CD4-positive, alpha-beta T cell (primary cell): ENCODE results near the gene CTNNA2. TPM values are rescaled to one million over a fixed set of nuclear protein-coding genes. Genes with fewer than 3 reads are reported as not detected.

Source experiments
- ATAC-seq: fragments of 200-7000 bp; cut with Tn5 transposase; one replicate; pipeline ENCODE4 v1.10.0; 2022; ENCODE audit warnings: mild to moderate bottlenecking; ENCODE audit not compliant: poor library complexity
- CTCF ChIA-PET: fragments of 350-600 bp; sonication (Branson Sonifier 250); formaldehyde crosslinking; loops from one replicate; lab custom pipeline; 2021; ENCODE audit warnings: antibody characterized with exemption, inconsistent platforms; lab: Charles Lee
- POLR2A ChIA-PET: fragments of 350-600 bp; sonication (Branson Sonifier 250); formaldehyde crosslinking; loops from one replicate; lab custom pipeline; 2021; ENCODE audit warnings: antibody characterized with exemption, inconsistent platforms; lab: Charles Lee
- DNase-seq, 14 experiments: peaks; one replicate each; pipeline ENCODE4 v3.0.0-alpha.2; 2013 to 2020; ENCODE audit warnings: mixed read lengths in 2 of 14
- H3K27ac ChIP-seq, 2 donors: one replicate each; pipeline versions ENCODE4 v1.5.1 to v1.7.0; 2013; ENCODE audit warnings: low read length in 2 of 2, low read depth in 1 of 2, mild to moderate bottlenecking in 1 of 2
- H3K27me3 ChIP-seq, 2 experiments: 1 replicate in 1 of 2; 2 replicates in 1 of 2; pipeline versions ENCODE4 v1.6.1 to v1.7.0; 2013; ENCODE audit warnings: low read length in 2 of 2, control low read depth in 1 of 2, mild to moderate bottlenecking in 1 of 2, moderate library complexity in 1 of 2; ENCODE audit not compliant: insufficient read depth in 2 of 2, control insufficient read depth in 1 of 2
- H3K36me3 ChIP-seq: one replicate; pipeline ENCODE4 v1.6.1; 2013; ENCODE audit warnings: low read length, control low read depth; ENCODE audit not compliant: insufficient read depth
- H3K4me1 ChIP-seq: one replicate; pipeline ENCODE4 v1.6.1; 2013; ENCODE audit warnings: low read length, control low read depth; ENCODE audit not compliant: insufficient read depth
- H3K4me3 ChIP-seq: one replicate; pipeline ENCODE4 v1.5.1; 2013; ENCODE audit warnings: mild to moderate bottlenecking, low read length, moderate library complexity
- H3K9me3 ChIP-seq, 2 experiments: 1 replicate in 1 of 2; 2 replicates in 1 of 2; pipeline versions ENCODE4 v1.6.1 to v1.7.0; 2013; ENCODE audit warnings: low read length in 2 of 2, mild to moderate bottlenecking in 2 of 2, control low read depth in 1 of 2, moderate library complexity in 1 of 2; ENCODE audit not compliant: control insufficient read depth in 1 of 2, insufficient read depth in 1 of 2
- H3K27ac Mint-ChIP-seq: one replicate; pipeline ENCODE4 v1.8.0; 2020; ENCODE audit warnings: mixed read lengths
- H3K27me3 Mint-ChIP-seq: one replicate; pipeline ENCODE4 v1.8.0; 2021; ENCODE audit warnings: mixed read lengths
- H3K36me3 Mint-ChIP-seq: one replicate; pipeline ENCODE4 v1.8.0; 2021; ENCODE audit warnings: low read depth, mixed read lengths
- H3K4me1 Mint-ChIP-seq: one replicate; pipeline ENCODE4 v1.8.0; 2021; ENCODE audit warnings: low read depth, mixed read lengths
- H3K4me3 Mint-ChIP-seq: one replicate; pipeline ENCODE4 v1.8.0; 2020; ENCODE audit warnings: mild to moderate bottlenecking, mixed read lengths
- H3K9me3 Mint-ChIP-seq: one replicate; pipeline ENCODE4 v1.8.0; 2020; ENCODE audit warnings: mixed read lengths
- CTCF ChIP-seq: fragments of 200-600 bp; IDR thresholded peaks from one replicate; pipeline ENCODE4 v1.8.0; 2022; ENCODE audit warnings: antibody characterized with exemption, mild to moderate bottlenecking
- intact Hi-C, 2 experiments: fragments of 100-400 bp; cut with DNase I in 1 of 2; cut with micrococcal nuclease in 1 of 2; formaldehyde crosslinking; loops; one replicate each; pipeline versions ENCODE4 v1.15.1 to v1.9.0; 2023 to 2025; cut with DNase I, micrococcal nuclease
- total RNA-seq, 174 experiments: library from RNA in 2 of 174; stranded (reverse) in 2 of 174; gene quantifications; one replicate each; pipeline ENCODE4 v1.2.3 and lab custom pipeline; 2021 to 2026

Gene CTNNA2
- total RNA-seq, 2 experiments from 2014 or later = not detected

GRCh38 chr2:80638783-80639182 lies 1125.9 kb downstream of the CTNNA2 start:
- no peaks in the 10 kb centered on the region for H3K27me3 ChIP-seq
- H3K36me3 ChIP-seq = no peaks in the 10 kb centered on the region
- no peaks in the 10 kb centered on the region for H3K4me1 ChIP-seq
- H3K4me3 Mint-ChIP-seq = no peak overlapping the region
- no peaks in the 10 kb centered on the region for H3K27me3 Mint-ChIP-seq
- peaks cover 13% of the 10 kb centered on the region for H3K9me3 Mint-ChIP-seq
- peaks cover 3 to 6% of the 10 kb centered on the region in 2 experiments for H3K9me3 ChIP-seq
- no peak overlapping the region for H3K27ac Mint-ChIP-seq
- CTCF ChIA-PET = no interaction called here
- intact Hi-C loops = no loop called here
- no peak overlapping the region for H3K27ac ChIP-seq
- no peak for DNase-seq
- no peaks in the 10 kb centered on the region for H3K4me1 Mint-ChIP-seq
- no peak for ATAC-seq
- H3K4me3 ChIP-seq = no peak overlapping the region
- POLR2A ChIA-PET = no interaction called here
- H3K36me3 Mint-ChIP-seq = no peaks in the 10 kb centered on the region
- TF ChIP-seq CTCF = no peak

- H3K4me1 Mint-ChIP-seq = no peaks in the 10 kb centered on the region
- no peak overlapping the region for H3K27ac Mint-ChIP-seq
- CTCF ChIA-PET = no interaction called here
- no peak overlapping the region for H3K27ac ChIP-seq
- H3K4me1 ChIP-seq = no peaks in the 10 kb centered on the region
- H3K36me3 ChIP-seq = no peaks in the 10 kb centered on the region
- H3K27me3 Mint-ChIP-seq = no peaks in the 10 kb centered on the region
- H3K27me3 ChIP-seq = no peaks in the 10 kb centered on the region
- TF ChIP-seq CTCF = no peak
- POLR2A ChIA-PET = no interaction called here
- ATAC-seq (no peak), DNase-seq (no peak)
- no peak overlapping the region for H3K4me3 ChIP-seq
- peaks cover 3% of the 10 kb centered on the region in 2 experiments for H3K9me3 ChIP-seq
- no peak overlapping the region for H3K4me3 Mint-ChIP-seq
- H3K9me3 Mint-ChIP-seq = peaks cover 8% of the 10 kb centered on the region
- H3K36me3 Mint-ChIP-seq = no peaks in the 10 kb centered on the region
- intact Hi-C loops = no loop called here
Observed at GRCh38 chr2:80642465-80642864, 1129.6 kb downstream of the CTNNA2 start.

- no peak for ATAC-seq
- Mint-ChIP-seq H3K27ac (no peak overlapping the region), H3K4me3 (no peak overlapping the region), H3K27me3 (no peaks in the 10 kb centered on the region), H3K9me3 (peaks cover 12% of the 10 kb centered on the region), H3K36me3 (no peaks in the 10 kb centered on the region), H3K4me1 (no peaks in the 10 kb centered on the region)
- ChIA-PET POLR2A (no interaction called here), CTCF (no interaction called here)
- peaks cover 3% of the 10 kb centered on the region in 2 experiments for H3K9me3 ChIP-seq
- no peak for TF ChIP-seq CTCF
- no peaks in the 10 kb centered on the region for H3K36me3 ChIP-seq
- no peaks in the 10 kb centered on the region for H3K27me3 ChIP-seq
- H3K4me3 ChIP-seq = no peak overlapping the region
- intact Hi-C loops = no loop called here
- no peak overlapping the region for H3K27ac ChIP-seq
- no peaks in the 10 kb centered on the region for H3K4me1 ChIP-seq
- DNase-seq = no peak
Observed at GRCh38 chr2:80643598-80643997, 1130.7 kb downstream of the CTNNA2 start.
